H9 (cell line): ENCODE data around the gene SLC6A2. TPM values are rescaled to one million over a fixed set of nuclear protein-coding genes. Genes with fewer than 3 reads are reported as not detected.

Source experiments
- DNase-seq: peaks from one replicate; pipeline ENCODE4 v3.0.0-alpha.2; 2017
- H2AFZ ChIP-seq: one replicate; pipeline ENCODE4 v1.6.1; 2013; ENCODE audit warnings: mild to moderate bottlenecking, low read length, control low read depth, moderate library complexity
- H2AK5ac ChIP-seq: 2 replicates; pipeline ENCODE4 v1.6.1; 2013; ENCODE audit warnings: low read length, control low read depth, mixed read lengths; ENCODE audit not compliant: insufficient read length
- H2BK120ac ChIP-seq: one replicate; pipeline ENCODE4 v1.6.1; 2013; ENCODE audit warnings: low read depth, mild to moderate bottlenecking, low read length, control low read depth, inconsistent platforms; ENCODE audit not compliant: poor library complexity, severe bottlenecking
- H2BK12ac ChIP-seq: 2 replicates; pipeline ENCODE4 v1.6.1; 2013; ENCODE audit warnings: low read length, control low read depth, mixed read lengths, low read depth; ENCODE audit not compliant: insufficient read length
- H2BK15ac ChIP-seq: 2 replicates; pipeline ENCODE4 v1.6.1; 2013; ENCODE audit warnings: low read depth, low read length, control low read depth
- H2BK20ac ChIP-seq: one replicate; pipeline ENCODE4 v1.6.1; 2013; ENCODE audit warnings: low read depth, mild to moderate bottlenecking, low read length, control low read depth, inconsistent platforms; ENCODE audit not compliant: poor library complexity, severe bottlenecking
- H2BK5ac ChIP-seq: 2 replicates; pipeline ENCODE4 v1.6.1; 2013; ENCODE audit warnings: low read length, control low read depth, mixed read lengths; ENCODE audit not compliant: insufficient read length
- H3K14ac ChIP-seq: 2 replicates; pipeline ENCODE4 v1.6.1; 2013; ENCODE audit warnings: low read length, control low read depth; ENCODE audit not compliant: insufficient read depth
- H3K18ac ChIP-seq: 2 replicates; pipeline ENCODE4 v1.6.1; 2013; ENCODE audit warnings: low read depth, mild to moderate bottlenecking, mixed read lengths, low read length, control low read depth; ENCODE audit not compliant: insufficient read length
- H3K23ac ChIP-seq: 2 replicates; pipeline ENCODE4 v1.6.1; 2013; ENCODE audit warnings: low read length, control low read depth, mixed read lengths, low read depth; ENCODE audit not compliant: insufficient read length
- H3K23me2 ChIP-seq: 2 replicates; pipeline ENCODE4 v1.6.1; 2013; ENCODE audit warnings: low read depth, mild to moderate bottlenecking, mixed read lengths, low read length, control low read depth; ENCODE audit not compliant: insufficient read length, poor library complexity, severe bottlenecking
- H3K27ac ChIP-seq: 2 replicates; pipeline ENCODE4 v1.5.1; 2013; ENCODE audit warnings: low read length, control low read depth, mixed read lengths, low read depth; ENCODE audit not compliant: insufficient read length
- H3K27me3 ChIP-seq: 2 replicates; pipeline ENCODE4 v1.6.1; 2013; ENCODE audit warnings: low read length, control low read depth, inconsistent platforms; ENCODE audit not compliant: insufficient read depth
- H3K4ac ChIP-seq: 2 replicates; pipeline ENCODE4 v1.6.1; 2013; ENCODE audit warnings: low read depth, mild to moderate bottlenecking, control low read depth, inconsistent platforms, low read length, moderate library complexity
- H3K4me1 ChIP-seq: 2 replicates; pipeline ENCODE4 v1.6.1; 2013; ENCODE audit warnings: low read length, control low read depth, inconsistent platforms; ENCODE audit not compliant: insufficient read depth
- H3K4me2 ChIP-seq: 2 replicates; pipeline ENCODE4 v1.6.1; 2013; ENCODE audit warnings: low read length, control low read depth, mixed read lengths; ENCODE audit not compliant: insufficient read length, insufficient read depth
- H3K56ac ChIP-seq: 2 replicates; pipeline ENCODE4 v1.6.1; 2013; ENCODE audit warnings: low read depth, mild to moderate bottlenecking, mixed read lengths, low read length, control low read depth; ENCODE audit not compliant: insufficient read length
- H3K79me1 ChIP-seq: 2 replicates; pipeline ENCODE4 v1.6.1; 2013; ENCODE audit warnings: low read depth, mild to moderate bottlenecking, moderate library complexity, low read length, control low read depth, inconsistent platforms; ENCODE audit not compliant: insufficient read depth, poor library complexity, severe bottlenecking
- H3K79me2 ChIP-seq: 2 replicates; pipeline ENCODE4 v1.6.1; 2013; ENCODE audit warnings: low read length, control low read depth, inconsistent platforms; ENCODE audit not compliant: insufficient read depth
- H3K9ac ChIP-seq: 2 replicates; pipeline ENCODE4 v1.6.1; 2013; ENCODE audit warnings: low read length, control low read depth, mixed read lengths; ENCODE audit not compliant: insufficient read length; ENCODE audit errors: extremely low read depth
- H3K9me3 ChIP-seq: one replicate; pipeline ENCODE4 v1.6.1; 2013; ENCODE audit warnings: low read depth, low read length, inconsistent platforms; ENCODE audit not compliant: control insufficient read depth
- H3T11ph ChIP-seq: one replicate; pipeline ENCODE4 v1.6.1; 2013; ENCODE audit warnings: mild to moderate bottlenecking, low read length, control low read depth, inconsistent platforms
- H4K20me1 ChIP-seq: one replicate; pipeline ENCODE4 v1.6.1; 2013; ENCODE audit not compliant: control insufficient read depth, insufficient read length, insufficient read depth
- H4K5ac ChIP-seq: 2 replicates; pipeline ENCODE4 v1.6.1; 2013; ENCODE audit warnings: low read depth, mild to moderate bottlenecking, mixed read lengths, low read length, control low read depth; ENCODE audit not compliant: insufficient read length
- H4K8ac ChIP-seq: replicated peaks from 2 replicates; pipeline ENCODE4 v1.6.1; 2013; ENCODE audit warnings: low read length, control low read depth, mixed read lengths, low read depth; ENCODE audit not compliant: insufficient read length
- H4K91ac ChIP-seq: 2 replicates; pipeline ENCODE4 v1.6.1; 2013; ENCODE audit warnings: low read depth, mild to moderate bottlenecking, moderate library complexity, mixed read lengths, low read length, control low read depth; ENCODE audit not compliant: insufficient read length
- H3K27ac Mint-ChIP-seq, 3 experiments: 2 replicates in 2 of 3; 3 replicates in 1 of 3; pipeline ENCODE4 v1.8.0; 2020 to 2021; ENCODE audit warnings: mixed read lengths in 3 of 3, mild to moderate bottlenecking in 1 of 3, moderate library complexity in 1 of 3
- H3K27me3 Mint-ChIP-seq: 2 replicates; pipeline ENCODE4 v1.8.0; 2021; ENCODE audit warnings: low read depth, mild to moderate bottlenecking, moderate library complexity, mixed read lengths
- H3K36me3 Mint-ChIP-seq, 3 experiments: 2 replicates in 2 of 3; 3 replicates in 1 of 3; pipeline ENCODE4 v1.8.0; 2020 to 2021; ENCODE audit warnings: low read depth in 3 of 3, mixed read lengths in 3 of 3; ENCODE audit not compliant: insufficient read depth in 1 of 3
- H3K4me1 Mint-ChIP-seq, 2 experiments: 2 replicates each; pipeline ENCODE4 v1.8.0; 2020; ENCODE audit warnings: mixed read lengths in 2 of 2
- H3K4me3 Mint-ChIP-seq, 2 experiments: 2 replicates in 1 of 2; 3 replicates in 1 of 2; pipeline ENCODE4 v1.8.0; 2020 to 2021; ENCODE audit warnings: mild to moderate bottlenecking in 2 of 2, mixed read lengths in 2 of 2, moderate library complexity in 1 of 2
- H3K9me3 Mint-ChIP-seq, 2 experiments: 2 replicates in 1 of 2; 3 replicates in 1 of 2; pipeline ENCODE4 v1.8.0; 2020; ENCODE audit warnings: mild to moderate bottlenecking in 2 of 2, mixed read lengths in 2 of 2, moderate library complexity in 1 of 2
- WGBS: extraction: QIAGEN DNeasy Blood & Tissue Kit; methylation state at CpG from one replicate; pipeline ENCODE4 v1.1.7; 2013; ENCODE audit warnings: missing lambda C conversion rate, low lambda C conversion rate, mixed read lengths; ENCODE audit not compliant: insufficient read length; ENCODE audit errors: extremely low coverage; 5-methylcytosine and 5-hydroxymethylcytosine counted together
- total RNA-seq: library from RNA; stranded (reverse); gene quantifications from 2 replicates; pipeline ENCODE4 v1.2.1, GENCODE V29; 2021
- TF ChIP-seq, protein P1 (sequence below): fragments of 200-600 bp; sonication (generic); conservative IDR thresholded peaks from 3 replicates; pipeline ENCODE4 v1.8.0; 2021; ENCODE audit warnings: antibody characterized with exemption, mild to moderate bottlenecking

Gene SLC6A2
- total RNA-seq, 1 experiment from 2014 or later = 0.24 TPM

- Histone ChIP-seq H3K27ac (no peak overlapping the region), H2BK5ac (no peak overlapping the region), H3K23me2 (peaks cover 10% of the 10 kb centered on the region), H2AFZ (no peak overlapping the region), H2BK20ac (no peak overlapping the region), H3K4me2 (no peak overlapping the region), H3K14ac (no peak overlapping the region; the same call in 1 of the 2 replicates), H3K79me2 (no peaks in the 10 kb centered on the region), H3K18ac (no peak overlapping the region), H3K56ac (no peak overlapping the region), H3K4ac (no peak overlapping the region), H3K9me3 (no peaks in the 10 kb centered on the region), H2AK5ac (no peak overlapping the region), H2BK12ac (no peak overlapping the region), H2BK15ac (no peak overlapping the region), H4K8ac (no peak overlapping the region), H2BK120ac (no peak overlapping the region), H3T11ph (no peak overlapping the region), H3K9ac (no peak overlapping the region), H3K23ac (no peak overlapping the region), H4K5ac (no peak overlapping the region), H3K79me1 (no peaks in the 10 kb centered on the region), H4K91ac (no peak overlapping the region), H3K27me3 (peaks cover 34% of the 10 kb centered on the region; the same call in 1 of the 2 replicates), H4K20me1 (no peaks in the 10 kb centered on the region), H3K4me1 (no peaks in the 10 kb centered on the region)
- no peak overlapping the region for H3K27ac Mint-ChIP-seq
- H3K4me3 Mint-ChIP-seq = no peak overlapping the region
- no CpG with 5 or more reads among the region's 10 CpGs for WGBS
- peak; percentile 18 for DNase-seq
- peaks cover 31% of the 10 kb centered on the region for H3K27me3 Mint-ChIP-seq
- TF ChIP-seq, protein P1, sequence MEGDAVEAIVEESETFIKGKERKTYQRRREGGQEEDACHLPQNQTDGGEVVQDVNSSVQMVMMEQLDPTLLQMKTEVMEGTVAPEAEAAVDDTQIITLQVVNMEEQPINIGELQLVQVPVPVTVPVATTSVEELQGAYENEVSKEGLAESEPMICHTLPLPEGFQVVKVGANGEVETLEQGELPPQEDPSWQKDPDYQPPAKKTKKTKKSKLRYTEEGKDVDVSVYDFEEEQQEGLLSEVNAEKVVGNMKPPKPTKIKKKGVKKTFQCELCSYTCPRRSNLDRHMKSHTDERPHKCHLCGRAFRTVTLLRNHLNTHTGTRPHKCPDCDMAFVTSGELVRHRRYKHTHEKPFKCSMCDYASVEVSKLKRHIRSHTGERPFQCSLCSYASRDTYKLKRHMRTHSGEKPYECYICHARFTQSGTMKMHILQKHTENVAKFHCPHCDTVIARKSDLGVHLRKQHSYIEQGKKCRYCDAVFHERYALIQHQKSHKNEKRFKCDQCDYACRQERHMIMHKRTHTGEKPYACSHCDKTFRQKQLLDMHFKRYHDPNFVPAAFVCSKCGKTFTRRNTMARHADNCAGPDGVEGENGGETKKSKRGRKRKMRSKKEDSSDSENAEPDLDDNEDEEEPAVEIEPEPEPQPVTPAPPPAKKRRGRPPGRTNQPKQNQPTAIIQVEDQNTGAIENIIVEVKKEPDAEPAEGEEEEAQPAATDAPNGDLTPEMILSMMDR = no peak
- H3K4me1 Mint-ChIP-seq = peaks cover 4% of the 10 kb centered on the region in 2 experiments; a peak in 3 of 4 replicates
- H3K9me3 Mint-ChIP-seq = peaks cover 0 to 3% of the 10 kb centered on the region in 2 experiments; a peak in 2 of 5 replicates
- H3K36me3 Mint-ChIP-seq = no peaks in the 10 kb centered on the region
Observed at GRCh38 chr16:55651841-55652824, 3.7 kb upstream of the SLC6A2 start.
